GM23338 (cell line): ENCODE data around the gene THRA. TPM values are rescaled to one million over a fixed set of nuclear protein-coding genes. Genes with fewer than 3 reads are reported as not detected.

Experiments
- ATAC-seq: fragments of 200-7000 bp; cut with Tn5 transposase; 3 replicates; pipeline ENCODE4 v1.9.1; 2020
- DNase-seq: peaks from one replicate; pipeline ENCODE4 v3.0.0-alpha.2; 2015; ENCODE audit warnings: low spot score
- H2AFZ ChIP-seq: fragments of 200-600 bp; sonication (generic); 2 replicates; pipeline ENCODE4 v1.8.0; 2016; ENCODE audit warnings: antibody characterized with exemption, mild to moderate bottlenecking, moderate library complexity
- H3F3A ChIP-seq: fragments of 200-600 bp; sonication (generic); replicated peaks from 2 replicates; pipeline ENCODE4 v1.8.0; 2017; ENCODE audit warnings: antibody characterized with exemption, mixed run types, low read depth
- H3K27ac ChIP-seq: fragments of 200-600 bp; sonication (generic); 2 replicates; pipeline ENCODE4 v1.6.1; 2016; ENCODE audit warnings: low read depth
- H3K27me3 ChIP-seq: fragments of 200-600 bp; sonication (generic); 2 replicates; pipeline ENCODE4 v1.8.0; 2016; ENCODE audit warnings: mild to moderate bottlenecking, mixed run types, moderate library complexity; ENCODE audit not compliant: insufficient read depth
- H3K36me3 ChIP-seq: fragments of 200-600 bp; sonication (generic); 2 replicates; pipeline ENCODE4 v1.8.0; 2016; ENCODE audit warnings: mild to moderate bottlenecking; ENCODE audit not compliant: insufficient read depth
- H3K4me1 ChIP-seq: fragments of 200-600 bp; sonication (generic); 2 replicates; pipeline ENCODE4 v1.8.0; 2016; ENCODE audit warnings: mild to moderate bottlenecking, moderate library complexity; ENCODE audit not compliant: insufficient read depth
- H3K4me2 ChIP-seq: fragments of 200-600 bp; sonication (generic); 2 replicates; pipeline ENCODE4 v1.7.1; 2017; ENCODE audit warnings: mixed run types
- H3K4me3 ChIP-seq: fragments of 200-600 bp; sonication (generic); 2 replicates; pipeline ENCODE4 v1.6.1; 2016; ENCODE audit warnings: mixed run types
- H3K79me2 ChIP-seq: fragments of 200-600 bp; sonication (generic); replicated peaks from 2 replicates; pipeline ENCODE4 v1.8.0; 2017; ENCODE audit warnings: mild to moderate bottlenecking; ENCODE audit not compliant: insufficient read depth
- H3K9me2 ChIP-seq: fragments of 200-600 bp; sonication (generic); 2 replicates; pipeline ENCODE4 v1.8.0; 2017; ENCODE audit not compliant: insufficient read depth
- H4K20me1 ChIP-seq: fragments of 200-600 bp; sonication (generic); replicated peaks from 2 replicates; pipeline ENCODE4 v1.8.0; 2017; ENCODE audit warnings: mild to moderate bottlenecking; ENCODE audit not compliant: insufficient read depth
- H3K27ac Mint-ChIP-seq: 2 replicates; pipeline ENCODE4 v1.8.0; 2020; ENCODE audit warnings: inconsistent platforms, mild to moderate bottlenecking, moderate library complexity, mixed read lengths
- H3K27me3 Mint-ChIP-seq: 3 replicates; pipeline ENCODE4 v1.8.0; 2022; ENCODE audit warnings: low read depth, mild to moderate bottlenecking, moderate library complexity, mixed read lengths, inconsistent platforms; ENCODE audit not compliant: insufficient read depth, poor library complexity
- H3K36me3 Mint-ChIP-seq: 3 replicates; pipeline ENCODE4 v1.8.0; 2021; ENCODE audit warnings: low read depth, mild to moderate bottlenecking, inconsistent platforms, moderate library complexity, mixed read lengths
- H3K4me1 Mint-ChIP-seq: 3 replicates; pipeline ENCODE4 v1.8.0; 2020; ENCODE audit warnings: mild to moderate bottlenecking, inconsistent platforms, mixed read lengths
- H3K4me3 Mint-ChIP-seq: 3 replicates; pipeline ENCODE4 v1.8.0; 2021; ENCODE audit warnings: moderate library complexity, mild to moderate bottlenecking, inconsistent platforms, mixed read lengths
- H3K9me3 Mint-ChIP-seq: 3 replicates; pipeline ENCODE4 v1.8.0; 2020; ENCODE audit warnings: moderate library complexity, mild to moderate bottlenecking, inconsistent platforms, mixed read lengths
- CREB1 ChIP-seq: fragments of 250-450 bp; sonication (Bioruptor Pico); IDR thresholded peaks from 2 replicates; pipeline ENCODE4 v1.5.0; 2020; ENCODE audit warnings: low read depth, mild to moderate bottlenecking, moderate library complexity
- EZH2 ChIP-seq: fragments of 200-600 bp; sonication (generic); IDR thresholded peaks from one replicate; pipeline ENCODE4 v1.8.0; 2017; ENCODE audit warnings: antibody characterized with exemption, mild to moderate bottlenecking, low read depth; ENCODE audit not compliant: unreplicated experiment
- POLR2AphosphoS5 ChIP-seq: IDR thresholded peaks from 2 replicates; pipeline ENCODE4 v1.6.1; 2016; ENCODE audit warnings: antibody characterized with exemption, low read depth
- STAT1 ChIP-seq: IDR thresholded peaks from one replicate; pipeline ENCODE4 v1.6.1; 2016; ENCODE audit warnings: antibody characterized with exemption; ENCODE audit not compliant: unreplicated experiment
- polyA plus RNA-seq: library from polyadenylated mRNA; unstranded; fragments of >200 nt; fragmentation: Nextera tagmentation; extraction: Ambion mirVana; gene quantifications from 2 replicates; pipeline ENCODE4 v1.2.1, GENCODE V29; 2016
- total RNA-seq: library from RNA; depleted of rRNA; stranded (reverse); fragments of >200 nt; shearing (Covaris generic); gene quantifications from 2 replicates; pipeline ENCODE4 v1.2.3, GENCODE V29; 2014
- TF ChIP-seq, protein P1 (sequence below), 2 experiments: fragments of 200-600 bp in 1 of 2; sonication (generic) in 1 of 2; conservative IDR thresholded peaks; 2 replicates each; pipeline versions ENCODE4 v1.5.1 to v1.6.1; 2016 to 2017; ENCODE audit warnings: antibody characterized with exemption in 2 of 2, low read depth in 2 of 2, mild to moderate bottlenecking in 2 of 2, moderate library complexity in 1 of 2
- TF ChIP-seq, protein P2 (sequence below): IDR thresholded peaks from one replicate; pipeline ENCODE4 v1.6.1; 2018; ENCODE audit warnings: antibody characterized with exemption; ENCODE audit not compliant: unreplicated experiment
- TF ChIP-seq, protein P3 (sequence below): fragments of 250-450 bp; sonication (Bioruptor Pico); IDR thresholded peaks from 2 replicates; pipeline ENCODE4 v1.5.0; 2020; ENCODE audit warnings: mild to moderate bottlenecking, moderate library complexity

Gene THRA
- total and polyA plus RNA-seq, 2 experiments from 2014 or later, result 3.4 to 10.5 TPM

DNA sequence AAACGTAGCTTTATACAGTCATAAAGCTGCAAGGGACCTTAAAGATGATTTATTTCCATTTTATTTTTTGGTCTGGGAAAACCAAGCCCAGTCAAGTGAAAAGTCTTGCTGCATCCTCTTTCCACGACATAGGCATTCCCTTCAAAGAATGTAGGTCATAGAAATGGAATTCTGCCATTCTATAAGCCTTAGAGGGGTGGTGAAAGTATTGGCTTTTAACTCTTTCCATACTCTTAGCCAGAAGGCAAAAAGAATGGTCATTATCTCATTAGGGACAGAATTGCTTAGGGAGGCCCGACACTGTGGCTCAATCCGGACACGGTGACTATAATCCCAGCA lies 51.1 kb downstream of the THRA start (continued):
- TF ChIP-seq, protein P1, sequence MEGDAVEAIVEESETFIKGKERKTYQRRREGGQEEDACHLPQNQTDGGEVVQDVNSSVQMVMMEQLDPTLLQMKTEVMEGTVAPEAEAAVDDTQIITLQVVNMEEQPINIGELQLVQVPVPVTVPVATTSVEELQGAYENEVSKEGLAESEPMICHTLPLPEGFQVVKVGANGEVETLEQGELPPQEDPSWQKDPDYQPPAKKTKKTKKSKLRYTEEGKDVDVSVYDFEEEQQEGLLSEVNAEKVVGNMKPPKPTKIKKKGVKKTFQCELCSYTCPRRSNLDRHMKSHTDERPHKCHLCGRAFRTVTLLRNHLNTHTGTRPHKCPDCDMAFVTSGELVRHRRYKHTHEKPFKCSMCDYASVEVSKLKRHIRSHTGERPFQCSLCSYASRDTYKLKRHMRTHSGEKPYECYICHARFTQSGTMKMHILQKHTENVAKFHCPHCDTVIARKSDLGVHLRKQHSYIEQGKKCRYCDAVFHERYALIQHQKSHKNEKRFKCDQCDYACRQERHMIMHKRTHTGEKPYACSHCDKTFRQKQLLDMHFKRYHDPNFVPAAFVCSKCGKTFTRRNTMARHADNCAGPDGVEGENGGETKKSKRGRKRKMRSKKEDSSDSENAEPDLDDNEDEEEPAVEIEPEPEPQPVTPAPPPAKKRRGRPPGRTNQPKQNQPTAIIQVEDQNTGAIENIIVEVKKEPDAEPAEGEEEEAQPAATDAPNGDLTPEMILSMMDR (conservative IDR thresholded peaks at IDR 0.05; ENCODE audit: low read depth in 2 of 2), result no peak
- TF ChIP-seq POLR2AphosphoS5 (no peak), CREB1 (no peak), EZH2 (no peak), STAT1 (no peak)
- TF ChIP-seq, protein P2, sequence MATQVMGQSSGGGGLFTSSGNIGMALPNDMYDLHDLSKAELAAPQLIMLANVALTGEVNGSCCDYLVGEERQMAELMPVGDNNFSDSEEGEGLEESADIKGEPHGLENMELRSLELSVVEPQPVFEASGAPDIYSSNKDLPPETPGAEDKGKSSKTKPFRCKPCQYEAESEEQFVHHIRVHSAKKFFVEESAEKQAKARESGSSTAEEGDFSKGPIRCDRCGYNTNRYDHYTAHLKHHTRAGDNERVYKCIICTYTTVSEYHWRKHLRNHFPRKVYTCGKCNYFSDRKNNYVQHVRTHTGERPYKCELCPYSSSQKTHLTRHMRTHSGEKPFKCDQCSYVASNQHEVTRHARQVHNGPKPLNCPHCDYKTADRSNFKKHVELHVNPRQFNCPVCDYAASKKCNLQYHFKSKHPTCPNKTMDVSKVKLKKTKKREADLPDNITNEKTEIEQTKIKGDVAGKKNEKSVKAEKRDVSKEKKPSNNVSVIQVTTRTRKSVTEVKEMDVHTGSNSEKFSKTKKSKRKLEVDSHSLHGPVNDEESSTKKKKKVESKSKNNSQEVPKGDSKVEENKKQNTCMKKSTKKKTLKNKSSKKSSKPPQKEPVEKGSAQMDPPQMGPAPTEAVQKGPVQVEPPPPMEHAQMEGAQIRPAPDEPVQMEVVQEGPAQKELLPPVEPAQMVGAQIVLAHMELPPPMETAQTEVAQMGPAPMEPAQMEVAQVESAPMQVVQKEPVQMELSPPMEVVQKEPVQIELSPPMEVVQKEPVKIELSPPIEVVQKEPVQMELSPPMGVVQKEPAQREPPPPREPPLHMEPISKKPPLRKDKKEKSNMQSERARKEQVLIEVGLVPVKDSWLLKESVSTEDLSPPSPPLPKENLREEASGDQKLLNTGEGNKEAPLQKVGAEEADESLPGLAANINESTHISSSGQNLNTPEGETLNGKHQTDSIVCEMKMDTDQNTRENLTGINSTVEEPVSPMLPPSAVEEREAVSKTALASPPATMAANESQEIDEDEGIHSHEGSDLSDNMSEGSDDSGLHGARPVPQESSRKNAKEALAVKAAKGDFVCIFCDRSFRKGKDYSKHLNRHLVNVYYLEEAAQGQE, result no peak

DNA sequence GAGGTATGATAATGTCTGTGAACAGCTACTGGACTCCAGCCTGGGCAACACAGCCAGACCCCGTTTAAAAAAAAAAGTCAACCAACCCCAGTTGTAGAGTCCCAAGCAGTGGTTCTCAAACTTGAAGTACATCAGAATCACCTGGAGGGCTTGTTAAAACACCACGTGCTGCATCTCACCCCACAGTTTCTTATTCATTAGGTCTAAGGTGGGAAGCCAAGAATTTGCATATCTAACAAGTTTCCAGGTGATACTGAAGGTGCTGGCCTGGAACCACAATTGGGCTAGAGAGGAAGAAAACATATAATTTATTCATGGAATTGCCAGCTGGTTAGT lies 52.3 kb downstream of the THRA start:
- no peaks in the 10 kb centered on the region for H3K9me3 Mint-ChIP-seq
- H3K27ac Mint-ChIP-seq, result peak overlapping the region; percentile 84; the same call in 1 of the 2 replicates
- no peak overlapping the region for H3K4me2 ChIP-seq
- no peaks in the 10 kb centered on the region for H3K9me2 ChIP-seq
- no peak overlapping the region for H3K4me3 ChIP-seq
- no peaks in the 10 kb centered on the region for H4K20me1 ChIP-seq
- H3K36me3 Mint-ChIP-seq, result peaks cover 16% of the 10 kb centered on the region; the same call in 2 of the 3 replicates
- peaks cover 18% of the 10 kb centered on the region; the same call in 1 of the 2 replicates for H3F3A ChIP-seq
- peaks cover 43% of the 10 kb centered on the region for H3K4me1 ChIP-seq
- H3K4me1 Mint-ChIP-seq, result peaks cover 59% of the 10 kb centered on the region
- peaks cover 9% of the 10 kb centered on the region for H3K27me3 Mint-ChIP-seq
- ATAC-seq, result no peak
- H3K4me3 Mint-ChIP-seq, result no peak overlapping the region
- H3K79me2 ChIP-seq, result peaks cover 7% of the 10 kb centered on the region
- DNase-seq, result no peak
- peak overlapping the region; percentile 96 for H3K27ac ChIP-seq
- no peak overlapping the region for H2AFZ ChIP-seq
- no peaks in the 10 kb centered on the region for H3K36me3 ChIP-seq
- no peaks in the 10 kb centered on the region for H3K27me3 ChIP-seq
- TF ChIP-seq, protein P3, sequence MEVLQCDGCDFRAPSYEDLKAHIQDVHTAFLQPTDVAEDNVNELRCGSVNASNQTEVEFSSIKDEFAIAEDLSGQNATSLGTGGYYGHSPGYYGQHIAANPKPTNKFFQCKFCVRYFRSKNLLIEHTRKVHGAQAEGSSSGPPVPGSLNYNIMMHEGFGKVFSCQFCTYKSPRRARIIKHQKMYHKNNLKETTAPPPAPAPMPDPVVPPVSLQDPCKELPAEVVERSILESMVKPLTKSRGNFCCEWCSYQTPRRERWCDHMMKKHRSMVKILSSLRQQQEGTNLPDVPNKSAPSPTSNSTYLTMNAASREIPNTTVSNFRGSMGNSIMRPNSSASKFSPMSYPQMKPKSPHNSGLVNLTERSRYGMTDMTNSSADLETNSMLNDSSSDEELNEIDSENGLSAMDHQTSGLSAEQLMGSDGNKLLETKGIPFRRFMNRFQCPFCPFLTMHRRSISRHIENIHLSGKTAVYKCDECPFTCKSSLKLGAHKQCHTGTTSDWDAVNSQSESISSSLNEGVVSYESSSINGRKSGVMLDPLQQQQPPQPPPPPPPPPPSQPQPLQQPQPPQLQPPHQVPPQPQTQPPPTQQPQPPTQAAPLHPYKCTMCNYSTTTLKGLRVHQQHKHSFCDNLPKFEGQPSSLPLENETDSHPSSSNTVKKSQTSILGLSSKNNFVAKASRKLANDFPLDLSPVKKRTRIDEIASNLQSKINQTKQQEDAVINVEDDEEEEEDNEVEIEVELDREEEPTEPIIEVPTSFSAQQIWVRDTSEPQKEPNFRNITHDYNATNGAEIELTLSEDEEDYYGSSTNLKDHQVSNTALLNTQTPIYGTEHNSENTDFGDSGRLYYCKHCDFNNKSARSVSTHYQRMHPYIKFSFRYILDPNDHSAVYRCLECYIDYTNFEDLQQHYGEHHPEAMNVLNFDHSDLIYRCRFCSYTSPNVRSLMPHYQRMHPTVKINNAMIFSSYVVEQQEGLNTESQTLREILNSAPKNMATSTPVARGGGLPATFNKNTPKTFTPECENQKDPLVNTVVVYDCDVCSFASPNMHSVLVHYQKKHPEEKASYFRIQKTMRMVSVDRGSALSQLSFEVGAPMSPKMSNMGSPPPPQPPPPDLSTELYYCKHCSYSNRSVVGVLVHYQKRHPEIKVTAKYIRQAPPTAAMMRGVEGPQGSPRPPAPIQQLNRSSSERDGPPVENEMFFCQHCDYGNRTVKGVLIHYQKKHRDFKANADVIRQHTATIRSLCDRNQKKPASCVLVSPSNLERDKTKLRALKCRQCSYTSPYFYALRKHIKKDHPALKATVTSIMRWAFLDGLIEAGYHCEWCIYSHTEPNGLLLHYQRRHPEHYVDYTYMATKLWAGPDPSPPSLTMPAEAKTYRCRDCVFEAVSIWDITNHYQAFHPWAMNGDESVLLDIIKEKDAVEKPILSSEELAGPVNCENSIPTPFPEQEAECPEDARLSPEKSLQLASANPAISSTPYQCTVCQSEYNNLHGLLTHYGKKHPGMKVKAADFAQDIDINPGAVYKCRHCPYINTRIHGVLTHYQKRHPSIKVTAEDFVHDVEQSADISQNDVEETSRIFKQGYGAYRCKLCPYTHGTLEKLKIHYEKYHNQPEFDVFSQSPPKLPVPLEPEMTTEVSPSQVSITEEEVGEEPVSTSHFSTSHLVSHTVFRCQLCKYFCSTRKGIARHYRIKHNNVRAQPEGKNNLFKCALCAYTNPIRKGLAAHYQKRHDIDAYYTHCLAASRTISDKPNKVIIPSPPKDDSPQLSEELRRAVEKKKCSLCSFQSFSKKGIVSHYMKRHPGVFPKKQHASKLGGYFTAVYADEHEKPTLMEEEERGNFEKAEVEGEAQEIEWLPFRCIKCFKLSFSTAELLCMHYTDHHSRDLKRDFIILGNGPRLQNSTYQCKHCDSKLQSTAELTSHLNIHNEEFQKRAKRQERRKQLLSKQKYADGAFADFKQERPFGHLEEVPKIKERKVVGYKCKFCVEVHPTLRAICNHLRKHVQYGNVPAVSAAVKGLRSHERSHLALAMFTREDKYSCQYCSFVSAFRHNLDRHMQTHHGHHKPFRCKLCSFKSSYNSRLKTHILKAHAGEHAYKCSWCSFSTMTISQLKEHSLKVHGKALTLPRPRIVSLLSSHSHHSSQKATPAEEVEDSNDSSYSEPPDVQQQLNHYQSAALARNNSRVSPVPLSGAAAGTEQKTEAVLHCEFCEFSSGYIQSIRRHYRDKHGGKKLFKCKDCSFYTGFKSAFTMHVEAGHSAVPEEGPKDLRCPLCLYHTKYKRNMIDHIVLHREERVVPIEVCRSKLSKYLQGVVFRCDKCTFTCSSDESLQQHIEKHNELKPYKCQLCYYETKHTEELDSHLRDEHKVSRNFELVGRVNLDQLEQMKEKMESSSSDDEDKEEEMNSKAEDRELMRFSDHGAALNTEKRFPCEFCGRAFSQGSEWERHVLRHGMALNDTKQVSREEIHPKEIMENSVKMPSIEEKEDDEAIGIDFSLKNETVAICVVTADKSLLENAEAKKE, result no peak
- TF ChIP-seq, protein P1 (conservative IDR thresholded peaks at IDR 0.05; ENCODE audit: low read depth in 2 of 2), result no peak
- no peak for TF ChIP-seq POLR2AphosphoS5
- TF ChIP-seq, protein P2, result no peak
